A549 treated with DMSO at 1 μM for 4 hours (cell line): ENCODE data around the gene SLC25A38. TPM values are rescaled to one million over a fixed set of nuclear protein-coding genes. Genes with fewer than 3 reads are reported as not detected.

Experiments
- total RNA-seq: library from RNA; stranded (reverse); fragments of 200-300 nt; extraction: Qiagen RNA extraction; gene quantifications from 5 replicates; pipeline ENCODE4 v1.2.3, GENCODE V29; 2022; ENCODE audit warnings: low read depth

Gene SLC25A38
- total RNA-seq = 38.7 to 45.9 TPM (median 41.3 TPM) in 5 replicates

GRCh38 chr3:39383045-39383880, at the start of gene SLC25A38:
Gene SLC25A38, plus strand, starts transcription at chr3:39383370. Its CDS starts 355 bp downstream, at chr3:39383725.

GRCh38 chr3:39406368-39407258, 23.4 kb downstream of the SLC25A38 start, which contains the start of gene RPSA:
Gene RPSA, plus strand, starts transcription at chr3:39406720. Its CDS starts 934 bp downstream, at chr3:39407654.

Other genes starting within 250 kb of the SLC25A38 start
- 17.9 to 23.6 TPM (median 20.2 TPM) in 5 replicates for gene CSRNP1, start 229.8 kb upstream of the SLC25A38 start, total RNA-seq
- 0.02 to 0.07 TPM (median 0.05 TPM) in 5 replicates for gene XIRP1, start 190.8 kb upstream of the SLC25A38 start, total RNA-seq
- 0.09 to 0.25 TPM in 2 of 5 replicates, not detected in the others for gene CX3CR1, start 103.3 kb upstream of the SLC25A38 start, total RNA-seq
- not detected in 5 replicates for gene CCR8, start 53.7 kb upstream of the SLC25A38 start, total RNA-seq
- gene RPSA, start 23.4 kb downstream of the SLC25A38 start, total RNA-seq = 2,531 to 2,802 TPM (median 2,627 TPM) in 5 replicates
- 0.02 to 0.28 TPM (median 0.07 TPM) in 3 of 5 replicates, not detected in the others for gene MOBP, start 84.3 kb downstream of the SLC25A38 start, total RNA-seq